ENCODE results near the gene TMEM38B. TPM values are rescaled to one million over a fixed set of nuclear protein-coding genes. Genes with fewer than 3 reads are reported as not detected.
"Not testable (repeated sequence)": the region's sequence is repeated elsewhere in the genome, so short reads cannot be mapped to it uniquely, and the experiment has no call there.

The TMEM38B gene
- polyA plus RNA-seq, 12 donors = 21.9 to 110 (median 73.6) TPM; not detected in 1

DNA sequence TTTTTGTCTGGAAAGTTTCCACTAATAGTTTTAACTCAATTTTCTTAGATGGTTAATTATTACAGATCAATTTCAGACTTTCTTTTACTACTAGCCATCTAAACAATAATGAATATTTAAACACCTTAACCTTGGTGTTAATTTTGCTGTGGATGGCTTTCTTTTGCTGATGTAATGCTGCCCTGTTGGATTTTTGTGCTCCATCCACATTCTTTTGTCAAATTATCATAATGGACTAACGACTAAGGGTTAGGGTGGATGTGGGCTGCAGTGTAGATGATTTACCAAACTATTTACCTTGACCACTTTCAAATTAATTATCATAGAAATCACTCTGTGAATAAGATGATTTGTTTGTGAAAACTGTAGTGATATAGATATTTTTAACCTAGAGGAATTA is 15.6 kb upstream of the TMEM38B start:
- no peak for DNase-seq

DNA sequence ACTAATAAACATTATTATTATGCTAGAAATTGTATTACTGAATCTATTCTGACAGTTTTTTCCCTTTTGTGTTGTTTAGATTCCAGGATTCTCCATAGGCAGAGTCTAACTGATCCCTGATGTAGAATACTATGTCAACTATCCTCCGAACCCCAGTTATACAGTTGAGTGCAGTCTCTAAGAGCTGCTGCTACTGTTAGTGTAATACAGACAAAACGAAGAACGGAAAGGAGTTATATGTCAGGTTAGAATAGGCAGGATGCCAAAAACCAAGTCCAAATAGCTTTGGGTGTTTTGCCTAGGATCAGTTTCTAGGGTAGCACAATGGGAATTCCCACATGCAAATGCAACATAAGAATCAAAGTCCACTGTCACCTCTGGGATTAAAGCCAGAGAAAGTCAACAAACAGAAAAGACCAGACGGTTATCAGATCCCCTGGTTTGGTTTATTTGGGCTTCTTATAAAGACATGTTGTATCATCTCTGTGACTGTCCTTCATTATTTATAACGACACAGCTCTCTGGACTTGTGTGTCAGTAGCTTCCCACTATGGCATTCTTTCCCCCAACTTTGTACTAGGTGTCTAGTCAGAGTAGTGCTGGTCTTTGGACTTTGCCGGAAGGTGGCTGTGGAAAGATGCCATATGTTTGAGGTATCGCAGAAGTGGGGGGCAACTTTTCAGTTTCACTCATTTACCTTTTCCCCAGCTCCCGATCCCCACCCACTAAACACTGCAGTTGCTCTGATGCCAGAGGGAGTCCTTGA is 14.9 kb upstream of the TMEM38B start:
- no peak for DNase-seq

DNA sequence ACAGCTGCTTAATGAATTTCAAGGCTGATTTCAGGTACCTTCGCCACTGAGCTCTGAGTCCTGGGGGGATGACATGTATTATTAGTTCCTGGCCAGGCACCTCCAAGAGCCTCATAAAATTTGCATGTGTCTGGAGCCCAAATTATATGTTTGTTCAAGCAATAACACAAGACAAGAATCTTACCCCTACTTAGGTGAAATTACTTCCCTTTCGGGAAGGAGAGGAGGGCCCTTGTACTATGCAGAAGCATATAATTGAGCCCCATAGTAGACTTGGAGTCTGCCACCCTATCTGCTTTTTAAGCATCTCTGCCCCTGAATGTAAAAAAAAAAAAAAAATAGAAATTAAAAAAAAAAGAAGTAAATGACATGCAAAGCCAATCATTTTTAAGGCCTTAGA is 13.0 kb upstream of the TMEM38B start:
- no peak for DNase-seq

DNA sequence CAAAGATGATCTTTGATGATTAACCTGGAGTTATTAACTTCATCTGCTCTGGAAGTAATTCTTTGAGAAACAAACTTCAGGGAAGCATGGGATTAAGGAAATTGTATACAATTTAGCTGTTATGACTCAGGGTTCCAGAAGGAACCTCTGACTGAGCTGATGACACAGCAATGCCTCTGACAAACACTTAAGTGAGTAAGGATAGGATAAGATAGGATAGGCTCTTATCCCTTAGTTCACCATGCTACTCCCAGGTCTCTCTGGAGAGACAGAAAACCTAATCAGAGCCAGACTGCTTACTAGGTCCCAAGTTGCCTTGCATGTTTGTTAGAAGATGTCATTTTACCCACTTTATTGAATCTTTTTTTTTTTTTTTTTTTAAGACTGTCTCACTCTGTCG is 12.6 kb upstream of the TMEM38B start:
- no peak for DNase-seq

DNA sequence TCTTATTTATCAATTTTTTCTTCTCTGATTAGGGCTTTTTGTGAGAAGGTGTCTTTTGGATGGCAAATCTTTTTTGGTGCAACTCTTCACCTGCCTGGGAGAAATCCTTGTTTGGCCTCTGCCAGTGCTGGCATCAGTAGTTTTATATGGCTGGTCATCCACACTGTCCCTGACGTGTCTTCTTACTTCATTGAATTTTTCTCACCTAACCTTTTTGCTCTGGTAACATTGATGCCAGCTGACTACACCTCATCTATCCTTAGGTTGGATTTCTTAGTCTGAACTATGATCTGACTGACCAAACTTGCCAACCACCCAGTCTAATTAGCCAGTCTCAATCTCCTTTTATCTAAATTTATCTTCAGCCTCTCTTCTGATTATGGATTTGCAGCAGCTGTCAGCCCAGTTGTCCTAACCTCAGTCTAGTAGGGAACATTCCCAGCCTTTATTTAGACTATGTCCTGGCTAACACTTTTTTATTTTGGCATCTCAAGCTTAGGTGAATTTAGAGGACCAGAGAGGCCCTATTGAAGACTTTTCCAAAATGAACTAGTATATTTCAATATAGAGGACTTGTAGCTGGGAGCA is 10.6 kb upstream of the TMEM38B start:
- no peak for DNase-seq

DNA sequence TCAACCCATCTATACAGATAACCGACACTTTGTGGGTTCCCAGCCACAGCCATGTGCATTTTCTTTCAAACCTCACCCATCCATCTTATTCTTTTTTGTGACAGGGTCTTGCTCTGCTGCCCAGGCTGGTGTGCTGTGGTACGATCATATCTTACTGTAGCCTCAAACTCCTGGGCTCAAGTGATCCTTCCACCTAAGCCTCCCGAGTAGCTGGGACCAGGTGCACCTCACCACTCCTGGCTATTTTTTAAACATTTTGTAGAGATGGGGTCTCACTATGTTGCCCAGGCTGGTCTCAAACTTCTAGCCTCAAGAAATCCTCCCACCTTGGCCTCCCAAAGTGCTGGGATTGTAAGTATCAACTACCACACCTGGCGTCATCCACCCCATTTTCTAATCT is 7.4 kb upstream of the TMEM38B start:
- no peak for DNase-seq

DNA sequence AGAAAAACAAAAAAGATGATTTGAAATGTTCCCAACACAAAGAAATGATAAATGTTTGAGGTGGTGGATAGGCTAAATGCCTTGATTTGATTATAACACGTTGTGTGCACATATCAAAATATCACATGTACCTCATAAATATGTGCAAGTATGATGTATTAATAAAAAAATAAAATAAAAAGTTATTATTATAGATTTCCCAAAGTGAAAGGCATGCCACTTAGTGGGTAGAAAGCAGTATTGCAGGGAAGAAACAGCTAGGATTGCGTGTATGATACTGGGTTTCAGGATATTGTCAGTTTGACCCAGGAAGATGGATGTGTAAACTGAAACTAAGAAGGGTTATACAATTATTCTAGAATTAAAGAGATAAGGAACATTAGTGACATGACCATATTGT is 3.6 kb upstream of the TMEM38B start:
- no peak for DNase-seq

DNA sequence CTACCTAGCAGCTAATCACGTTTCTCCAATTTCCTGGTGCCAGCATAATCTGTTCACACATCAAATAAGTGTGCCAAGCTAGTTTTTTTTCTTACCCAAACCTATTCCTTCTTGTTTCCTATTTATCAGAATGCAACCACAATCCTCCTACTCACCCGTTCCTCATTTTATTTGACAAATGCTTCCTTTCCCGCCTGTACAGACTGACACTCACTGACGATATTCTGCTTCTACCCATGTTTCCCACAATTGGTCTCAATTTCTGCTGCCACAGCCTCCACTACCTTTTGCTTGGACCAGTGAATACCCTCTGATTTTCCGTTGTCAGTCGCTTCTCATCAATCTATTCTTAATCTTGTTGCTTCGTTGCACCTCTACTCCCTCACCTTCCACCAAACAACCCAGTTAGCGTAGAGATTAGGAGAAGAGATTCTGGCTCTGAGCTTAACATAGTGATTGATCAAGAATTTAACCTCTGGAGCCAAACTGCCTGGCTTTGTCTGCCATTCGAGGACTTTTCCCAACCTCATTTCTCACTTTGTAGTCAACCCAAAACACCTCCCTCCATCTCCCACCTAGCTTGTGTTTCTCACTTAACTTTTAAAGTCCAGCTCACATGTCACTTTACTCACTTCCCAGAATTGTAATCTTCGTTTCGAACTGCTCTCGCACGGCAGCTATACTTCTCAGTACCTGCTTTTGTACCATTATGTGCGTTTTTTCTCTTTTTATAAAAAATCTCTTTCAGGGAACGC is 729 bp upstream of the TMEM38B start:
- DNase-seq = peak; percentile 9

DNA sequence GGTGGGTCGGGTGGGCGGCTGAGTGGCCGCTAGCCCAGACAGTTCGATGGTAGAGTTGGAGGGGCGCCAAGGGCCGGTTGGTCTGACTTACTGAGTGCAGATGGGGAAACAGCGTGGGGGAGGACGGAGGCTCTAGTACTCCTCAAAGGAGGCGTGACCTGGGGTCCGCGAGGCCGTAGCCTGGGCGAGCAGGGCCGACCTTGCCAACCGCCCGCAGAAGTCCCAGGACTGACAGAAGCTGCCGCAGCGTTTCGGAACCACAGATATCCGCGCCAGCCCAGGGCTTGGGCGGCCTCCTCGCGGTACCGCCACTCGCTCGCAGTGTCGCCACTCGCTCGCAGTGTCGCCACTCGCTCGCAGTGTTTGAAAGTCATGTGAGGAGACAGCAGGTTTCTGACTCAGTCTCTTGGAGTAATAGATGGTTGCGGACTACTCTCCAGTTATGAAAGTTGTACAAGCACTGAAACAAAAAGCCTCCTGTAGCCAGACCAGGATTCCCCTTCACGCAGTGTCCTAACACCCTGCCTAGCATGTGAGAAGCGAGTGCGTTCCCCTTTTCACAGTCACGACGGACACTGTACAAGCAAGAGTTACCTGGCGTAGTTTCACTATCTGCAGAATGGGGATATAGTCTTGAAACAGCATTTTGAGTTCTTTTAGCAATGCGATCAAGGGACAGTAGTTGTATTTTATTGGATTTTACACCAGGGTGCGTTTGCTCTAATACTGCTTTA is 674 bp downstream of the TMEM38B start:
- DNase-seq = peak; percentile 65

DNA sequence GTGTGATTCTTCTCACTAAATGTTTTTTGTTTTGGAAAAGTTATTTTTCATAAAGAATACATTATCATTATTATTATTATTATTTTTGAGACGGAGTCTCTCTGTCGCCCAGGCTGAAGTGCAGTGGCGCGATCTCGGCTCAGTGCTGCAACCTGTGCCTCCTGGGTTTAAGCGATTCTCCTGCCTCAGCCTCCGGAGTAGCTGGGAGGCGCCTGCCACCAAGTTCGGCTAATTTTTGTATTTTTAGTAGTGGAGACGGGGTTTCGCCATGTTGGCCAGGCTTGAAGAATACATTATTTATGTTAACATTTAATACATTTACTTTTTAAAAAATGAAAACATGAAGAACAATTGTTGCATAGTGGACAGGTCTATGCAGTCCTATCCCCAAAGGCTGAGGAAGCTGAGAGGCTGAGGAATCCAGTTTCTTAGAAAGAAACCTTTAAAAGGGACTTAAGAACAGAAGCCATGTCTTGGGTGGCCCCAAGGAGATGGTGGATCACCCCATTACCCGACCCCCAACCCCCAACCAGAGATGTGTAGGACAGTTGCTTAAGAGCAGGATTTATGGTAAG is 2.0 kb downstream of the TMEM38B start:
- no peak for DNase-seq

DNA sequence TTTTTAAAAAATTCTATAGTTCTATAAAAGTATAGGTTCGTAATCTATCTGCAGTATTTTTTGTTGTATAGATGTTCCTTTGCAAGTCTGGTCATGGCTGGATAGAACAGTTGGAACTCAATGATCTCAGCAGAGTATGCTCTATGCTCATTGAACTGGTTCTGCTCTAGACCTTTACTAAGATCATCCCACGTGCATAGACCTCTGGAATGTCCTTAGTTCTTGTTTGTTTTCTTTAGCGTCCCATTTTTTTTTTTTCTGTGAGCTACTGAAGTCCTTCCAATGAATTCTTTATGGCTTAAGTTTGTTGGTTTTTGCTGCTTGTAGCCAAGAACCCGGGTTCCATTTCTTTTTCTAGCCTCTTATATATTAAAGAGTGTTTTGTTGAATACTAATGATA is 3.5 kb downstream of the TMEM38B start:
- no peak for DNase-seq

DNA sequence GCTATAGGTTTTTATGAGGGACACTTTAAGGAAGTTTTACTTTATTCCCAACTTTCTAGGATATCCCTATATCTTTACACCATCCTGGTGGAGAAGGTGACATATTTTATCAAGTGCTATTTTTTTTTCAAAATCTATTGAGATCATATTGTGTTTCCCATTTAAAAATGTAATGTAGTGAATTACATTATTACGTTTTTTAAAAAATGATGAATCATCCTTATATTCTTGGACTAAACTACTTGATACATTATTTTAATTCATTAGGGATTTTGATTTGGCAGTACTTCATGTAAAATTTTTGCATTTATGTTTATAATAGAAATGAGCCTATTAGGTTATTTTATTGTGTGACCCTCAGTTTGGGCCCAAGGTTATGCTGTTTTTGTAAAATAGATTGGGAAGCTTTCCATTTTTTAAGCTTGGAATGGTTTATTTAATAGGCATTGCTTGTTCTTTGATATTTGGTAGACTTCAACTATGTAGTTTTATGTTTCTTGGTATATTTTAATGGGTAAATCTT is 4.1 kb downstream of the TMEM38B start:
- peak; percentile 33 for DNase-seq

DNA sequence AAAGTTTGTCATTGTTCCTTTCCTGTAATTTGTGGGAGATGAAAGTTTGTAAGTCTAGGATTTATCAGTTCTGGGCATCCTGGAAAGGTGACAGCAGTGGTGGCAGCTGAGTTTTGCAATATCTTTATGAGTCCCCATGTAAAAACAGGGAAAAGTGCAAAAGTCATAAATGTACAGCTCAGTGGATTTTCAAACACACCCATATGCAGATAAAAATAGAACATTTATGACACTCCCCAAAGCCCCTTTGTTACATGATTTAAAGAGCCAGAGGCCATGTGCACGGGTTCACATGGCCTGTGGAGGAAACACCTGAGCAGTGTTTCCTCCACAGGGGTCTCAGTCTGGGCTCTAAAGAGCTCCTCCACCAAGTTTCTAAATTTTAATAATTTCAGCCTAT is 6.3 kb downstream of the TMEM38B start:
- DNase-seq = no peak

DNA sequence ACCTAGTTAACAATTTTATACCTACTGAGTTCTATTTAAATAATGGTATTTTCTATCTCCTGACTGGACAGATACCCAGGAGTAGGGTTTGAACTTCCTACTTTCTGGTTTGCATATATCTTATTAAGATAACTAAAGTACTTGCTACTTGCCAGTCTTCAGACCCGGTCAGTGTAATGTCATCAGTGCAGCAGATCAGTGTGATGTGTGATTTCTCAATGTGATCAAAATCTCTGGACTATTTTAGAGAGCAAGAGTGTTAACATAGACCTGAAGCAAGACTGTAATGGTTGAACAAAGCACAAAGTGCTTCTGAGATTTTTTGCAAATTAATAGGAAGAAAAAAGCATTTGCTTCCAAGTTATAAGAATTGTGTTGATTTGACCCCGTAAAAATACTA is 6.8 kb downstream of the TMEM38B start:
- no peak for DNase-seq

DNA sequence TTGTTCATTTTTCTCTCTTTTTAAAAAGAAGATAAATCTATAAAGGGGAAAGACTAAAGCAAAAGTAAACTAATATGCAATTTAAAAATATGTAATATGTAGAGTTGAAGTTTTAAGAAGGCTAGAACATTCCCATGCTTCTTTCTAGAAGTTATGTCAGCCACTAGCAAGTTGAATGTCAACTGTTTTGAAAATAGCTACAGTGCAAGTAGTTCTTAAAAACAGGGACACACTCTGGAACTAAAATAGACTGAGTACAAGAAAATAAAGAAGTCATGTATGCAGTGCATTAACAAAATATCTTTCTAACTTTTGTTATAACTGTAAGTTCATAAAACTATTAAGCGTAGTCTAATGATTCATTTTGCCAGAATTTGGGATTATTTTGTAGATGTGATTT is 7.9 kb downstream of the TMEM38B start:
- no peak for DNase-seq

DNA sequence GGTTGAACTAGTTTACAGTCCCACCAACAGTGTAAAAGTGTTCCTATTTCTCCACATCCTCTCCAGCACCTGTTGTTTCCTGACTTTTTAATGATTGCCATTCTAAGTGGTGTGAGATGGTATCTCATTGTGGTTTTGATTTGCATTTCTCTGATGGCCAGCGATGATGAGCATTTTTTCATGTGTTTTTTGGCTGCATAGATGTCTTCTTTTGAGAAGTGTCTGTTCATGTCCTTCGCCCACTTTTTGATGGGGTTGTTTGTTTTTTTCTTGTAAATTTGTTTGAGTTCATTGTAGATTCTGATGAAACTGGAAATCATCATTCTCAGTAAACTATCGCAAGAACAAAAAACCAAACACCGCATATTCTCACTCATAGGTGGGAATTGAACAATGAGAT is 9.3 kb downstream of the TMEM38B start:
- not testable (repeated sequence) for DNase-seq

DNA sequence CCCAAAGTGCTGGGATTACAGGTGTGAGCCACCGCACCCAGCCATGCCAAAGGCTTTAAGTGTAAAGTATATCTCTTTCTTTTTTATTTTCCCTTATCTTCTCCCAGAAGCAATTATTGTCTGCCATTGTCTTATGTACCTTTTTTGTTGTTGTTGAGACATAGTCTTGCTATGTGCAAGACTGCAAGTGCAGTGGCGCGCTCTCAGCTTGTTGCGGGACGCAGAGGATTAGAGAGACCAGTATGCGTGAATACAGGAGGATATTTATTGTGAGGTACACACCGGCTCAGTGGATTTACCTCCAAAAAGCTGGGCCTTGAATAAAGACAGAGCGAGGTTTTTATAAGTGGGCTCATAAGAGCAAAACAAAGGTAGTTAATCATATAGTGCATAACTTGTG is 11.8 kb downstream of the TMEM38B start:
- DNase-seq = no peak

DNA sequence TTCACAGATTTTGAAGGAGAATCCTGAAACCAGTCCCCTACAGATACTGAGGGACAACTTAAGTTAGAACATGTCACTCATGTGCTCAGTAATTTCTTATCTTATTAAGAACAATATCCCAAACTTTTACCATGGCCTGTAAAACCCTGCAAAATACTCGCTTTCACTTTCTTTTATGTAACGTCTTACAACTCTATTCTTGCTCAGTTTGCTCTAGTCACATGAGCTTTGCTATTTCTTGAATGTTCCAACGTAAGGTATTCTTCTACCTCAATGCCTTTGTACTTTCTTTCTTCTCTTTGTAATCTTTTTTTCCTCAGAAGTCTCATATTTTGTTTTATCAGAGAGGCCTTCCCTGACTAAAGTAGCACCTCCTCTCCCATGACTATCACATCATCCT is 14.1 kb downstream of the TMEM38B start:
- DNase-seq = no peak

DNA sequence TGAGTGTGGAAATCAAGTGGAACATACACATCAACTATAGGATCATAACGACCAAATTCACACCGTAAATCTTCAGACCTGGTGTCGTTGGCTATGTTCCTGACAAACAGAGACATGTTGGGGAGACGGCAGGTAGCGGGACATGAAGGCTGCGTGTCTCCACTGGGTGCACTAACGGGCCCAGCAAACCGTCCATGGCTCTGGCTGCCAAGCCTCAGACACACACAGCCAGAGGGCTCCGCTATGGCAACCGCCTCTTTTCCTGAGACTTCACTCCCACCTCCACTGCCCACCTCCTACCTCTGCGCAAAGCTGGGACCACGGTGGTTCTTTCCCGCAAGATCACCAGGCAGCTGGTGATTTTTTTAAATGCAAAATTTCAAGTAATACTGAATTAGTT is 16.3 kb downstream of the TMEM38B start:
- DNase-seq = no peak

DNA sequence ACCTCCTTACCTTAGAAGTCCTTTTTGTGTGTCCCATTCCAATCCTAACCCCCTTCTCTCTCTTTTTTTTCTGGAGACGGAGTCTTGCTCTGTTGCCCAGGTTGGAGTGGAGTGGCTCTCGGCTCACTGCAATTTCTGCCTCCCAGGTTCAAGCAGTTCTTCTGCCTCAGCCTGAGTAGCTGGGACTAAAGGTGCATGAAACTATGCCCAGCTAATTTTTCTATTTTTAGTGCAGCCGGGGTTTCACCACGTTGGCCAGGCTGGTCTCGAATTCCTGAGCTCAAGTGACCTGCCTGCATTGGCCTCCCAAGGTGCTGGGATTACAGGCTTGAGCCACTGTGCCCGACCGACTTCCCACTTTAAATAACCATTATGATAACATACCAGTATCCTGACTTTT is 17.5 kb downstream of the TMEM38B start:
- no peak for DNase-seq

DNA sequence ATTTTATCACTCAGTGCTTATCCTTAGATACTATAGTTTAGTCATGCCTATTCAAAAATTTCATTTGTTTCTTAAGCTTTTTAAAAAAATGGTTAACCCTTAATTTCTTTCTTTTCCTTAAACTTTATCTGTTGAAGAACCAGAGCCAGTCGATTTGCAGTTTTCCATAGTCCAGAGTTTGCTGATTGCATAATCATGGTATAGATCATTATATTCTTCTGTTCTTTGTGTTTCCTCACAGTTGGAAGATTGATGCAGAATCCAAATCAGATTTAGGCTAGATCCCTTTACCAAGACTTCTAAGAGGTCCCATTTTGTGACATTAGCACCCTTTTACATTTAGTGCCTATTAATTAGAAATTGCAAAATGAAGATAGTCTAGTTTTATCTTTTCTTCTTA is 18.0 kb downstream of the TMEM38B start:
- no peak for DNase-seq

DNA sequence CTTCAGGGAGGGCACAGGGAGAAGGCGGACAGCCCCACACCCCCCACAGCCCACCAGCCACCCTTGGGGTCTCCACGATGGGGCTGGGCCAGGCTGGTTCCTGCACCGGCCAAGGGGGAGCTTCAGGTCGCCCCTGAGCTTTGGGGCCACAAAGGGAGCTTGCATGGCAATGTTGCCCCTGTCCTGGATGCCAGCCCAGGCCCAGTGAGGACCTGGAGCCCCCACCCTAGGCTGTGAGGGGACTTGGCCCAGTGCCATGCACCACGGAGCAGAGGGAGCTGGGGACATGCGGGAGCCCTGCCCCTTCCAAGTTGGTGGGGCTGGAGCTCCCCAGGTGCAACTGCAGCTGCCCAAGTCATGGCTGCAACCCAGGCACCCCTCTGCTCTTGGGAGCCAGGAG is 18.4 kb downstream of the TMEM38B start:
- no peak for DNase-seq

All from muscle of arm (tissue), 12 donors.